Psoas muscle (tissue), 8 donors: ENCODE measurements around the gene CLMP. TPM values are rescaled to one million over a fixed set of nuclear protein-coding genes. Genes with fewer than 3 reads are reported as not detected.

Source experiments
- ATAC-seq, 4 donors: fragments of 200-7000 bp; cut with Tn5 transposase; one replicate each; pipeline ENCODE4 v1.9.1; 2020; ENCODE audit warnings: moderate library complexity in 3 of 4, mild to moderate bottlenecking in 2 of 4
- DNase-seq, 2 donors: peaks; one replicate each; pipeline ENCODE4 v3.0.0-alpha.2; 2020
- H3K27ac ChIP-seq: fragments of 200-600 bp; one replicate; pipeline ENCODE4 v1.8.0; 2022
- H3K27me3 ChIP-seq, 3 donors: fragments of 200-600 bp in 1 of 3; one replicate each; pipeline versions ENCODE4 v1.6.1 to v1.8.0; 2013 to 2022; ENCODE audit warnings: low read length in 2 of 3, mild to moderate bottlenecking in 2 of 3, moderate library complexity in 1 of 3; ENCODE audit not compliant: insufficient read depth in 3 of 3
- H3K36me3 ChIP-seq, 2 donors: fragments of 200-600 bp in 1 of 2; one replicate each; pipeline versions ENCODE4 v1.6.1 to v1.8.0; 2013 to 2022; ENCODE audit warnings: low read depth in 1 of 2, mild to moderate bottlenecking in 1 of 2, moderate library complexity in 1 of 2; ENCODE audit not compliant: insufficient read depth in 1 of 2
- H3K4me1 ChIP-seq: fragments of 200-600 bp; one replicate; pipeline ENCODE4 v1.8.0; 2022
- H3K4me3 ChIP-seq: fragments of 200-600 bp; one replicate; pipeline ENCODE4 v1.8.0; 2022; ENCODE audit warnings: mild to moderate bottlenecking
- H3K9me3 ChIP-seq: fragments of 200-600 bp; one replicate; pipeline ENCODE4 v1.8.0; 2022
- WGBS, 3 donors: extraction: QIAGEN DNeasy Blood & Tissue Kit; methylation state at CpG; one replicate each; pipeline versions ENCODE4 v1.1.6 to v1.1.7; 2013; 5-methylcytosine and 5-hydroxymethylcytosine counted together
- intact Hi-C, 2 donors: fragments of 100-400 bp; cut with DNase I; formaldehyde crosslinking; loops; one replicate each; pipeline versions ENCODE4 v1.11.0 to v1.14.2; 2022
- polyA plus RNA-seq, 3 donors: library from polyadenylated mRNA; stranded (reverse); fragments of 200-250 nt; gene quantifications; one replicate each; pipeline ENCODE4 v1.2.3, GENCODE V29; 2013
- total RNA-seq, 4 donors: library from RNA; stranded (reverse); fragmentation: NEBNext Ultra II Directional in 2 of 4; extraction: Animal tissue kit (Norgen Biotek cat#: 25700) in 2 of 4; gene quantifications; one replicate each; pipeline versions ENCODE4 v1.2.1 to v1.2.4, GENCODE V29; 2021 to 2023
- TF ChIP-seq, protein P1 (sequence below): fragments of 200-600 bp; IDR thresholded peaks from one replicate; pipeline ENCODE4 v1.8.0; 2022; ENCODE audit warnings: antibody characterized with exemption
- donor health status: healthy with polysubstance abuse.
- donor health status: DM: no; HTN: no; CAD: no; lungs with moderate emphysema.
- donor health status: Bipolar disorder and iron deficiency.
- donor health status: healthy.
- donor health status: DM: yes; HTN: yes; CAD: no.
- donor health status: DM: no; HTN: no; CAD: no.
- donor health status: DM: no; HTN: no; CAD: no.
- donor health status: DM: yes; HTN: yes; CAD: no.

CLMP gene
- total and polyA plus RNA-seq, 7 donors = 0.83 to 4.2 (median 2.9) TPM

DNA sequence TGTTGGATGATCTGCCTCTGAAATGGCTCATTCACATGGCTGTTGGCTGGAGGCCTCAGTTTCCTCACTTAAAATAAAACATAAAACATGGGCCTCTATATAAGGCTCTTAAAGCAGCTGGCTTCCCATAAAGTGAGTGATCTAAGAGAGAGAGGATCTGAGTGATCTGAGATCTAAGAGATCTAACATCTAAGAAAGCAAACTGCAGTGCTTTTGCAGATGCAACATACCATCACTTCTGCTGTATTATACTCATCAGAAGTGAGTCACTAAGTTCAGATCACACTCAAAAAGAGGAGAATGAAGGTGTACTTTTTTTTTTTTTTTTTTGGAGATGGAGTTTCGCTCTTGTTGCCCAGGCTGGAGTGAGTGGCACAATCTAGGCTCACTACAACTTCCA lies 115.0 kb downstream of the CLMP start:
- Histone ChIP-seq H3K27me3 (no peaks in the 10 kb centered on the region), H3K36me3 (no peaks in the 10 kb centered on the region), H3K4me3 (no peak overlapping the region), H3K9me3 (no peaks in the 10 kb centered on the region), H3K27ac (no peak overlapping the region), H3K4me1 (peaks cover 12% of the 10 kb centered on the region)
- 80 to 100% (median 96%) methylated on average over 1 of the region's 1 CpG for WGBS, 3 donors
- ATAC-seq = no peak
- TF ChIP-seq, protein P1, sequence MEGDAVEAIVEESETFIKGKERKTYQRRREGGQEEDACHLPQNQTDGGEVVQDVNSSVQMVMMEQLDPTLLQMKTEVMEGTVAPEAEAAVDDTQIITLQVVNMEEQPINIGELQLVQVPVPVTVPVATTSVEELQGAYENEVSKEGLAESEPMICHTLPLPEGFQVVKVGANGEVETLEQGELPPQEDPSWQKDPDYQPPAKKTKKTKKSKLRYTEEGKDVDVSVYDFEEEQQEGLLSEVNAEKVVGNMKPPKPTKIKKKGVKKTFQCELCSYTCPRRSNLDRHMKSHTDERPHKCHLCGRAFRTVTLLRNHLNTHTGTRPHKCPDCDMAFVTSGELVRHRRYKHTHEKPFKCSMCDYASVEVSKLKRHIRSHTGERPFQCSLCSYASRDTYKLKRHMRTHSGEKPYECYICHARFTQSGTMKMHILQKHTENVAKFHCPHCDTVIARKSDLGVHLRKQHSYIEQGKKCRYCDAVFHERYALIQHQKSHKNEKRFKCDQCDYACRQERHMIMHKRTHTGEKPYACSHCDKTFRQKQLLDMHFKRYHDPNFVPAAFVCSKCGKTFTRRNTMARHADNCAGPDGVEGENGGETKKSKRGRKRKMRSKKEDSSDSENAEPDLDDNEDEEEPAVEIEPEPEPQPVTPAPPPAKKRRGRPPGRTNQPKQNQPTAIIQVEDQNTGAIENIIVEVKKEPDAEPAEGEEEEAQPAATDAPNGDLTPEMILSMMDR = no peak
- intact Hi-C loops = no loop called here
- no peak for DNase-seq

- Histone ChIP-seq H3K4me3 (no peak overlapping the region), H3K27ac (no peak overlapping the region), H3K27me3 (no peaks in the 10 kb centered on the region), H3K36me3 (no peaks in the 10 kb centered on the region), H3K4me1 (peaks cover 5% of the 10 kb centered on the region), H3K9me3 (no peaks in the 10 kb centered on the region)
- 93 to 94% (median 93%) methylated on average over 2 of the region's 2 CpGs for WGBS, 3 donors
- TF ChIP-seq, protein P1 = no peak
- ATAC-seq = no peak
- intact Hi-C loops = no loop called here
- no peak for DNase-seq
Observed at GRCh38 chr11:123076484-123076883, 118.6 kb downstream of the CLMP start.

GRCh38 chr11:123073343-123074057 lies 121.5 kb downstream of the CLMP start:
- no peaks in the 10 kb centered on the region for H3K9me3 ChIP-seq
- no peak overlapping the region for H3K4me3 ChIP-seq
- H3K27ac ChIP-seq = no peak overlapping the region
- no peaks in the 10 kb centered on the region for H3K27me3 ChIP-seq
- 93% methylated on average over 14 of the region's 14 CpGs for WGBS, 3 donors
- peaks cover 10% of the 10 kb centered on the region for H3K4me1 ChIP-seq
- no peak for ATAC-seq
- intact Hi-C loops = no loop called here
- no peaks in the 10 kb centered on the region for H3K36me3 ChIP-seq
- DNase-seq = no peak
- TF ChIP-seq, protein P1 = no peak

DNA sequence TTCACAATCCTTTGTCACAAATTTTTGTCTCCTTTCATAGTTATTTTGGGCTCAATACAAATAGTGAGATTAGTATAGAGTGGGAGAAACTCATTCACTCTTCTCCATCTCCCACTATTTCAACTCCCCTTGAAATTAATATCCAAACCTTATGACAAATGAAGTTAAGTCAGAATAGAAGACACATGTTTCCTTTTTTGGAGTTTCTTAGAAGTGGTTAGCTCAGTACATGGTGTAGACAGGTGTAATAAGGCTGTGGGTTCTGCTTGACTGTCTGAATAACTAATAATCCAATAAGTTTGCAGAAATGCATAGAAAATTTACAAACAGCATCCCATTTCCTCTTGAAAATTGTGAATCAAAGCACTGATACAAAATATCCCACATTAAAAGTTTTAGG lies 122.3 kb downstream of the CLMP start:
- TF ChIP-seq, protein P1 = no peak
- intact Hi-C loops = no loop called here
- no peak for DNase-seq
- Histone ChIP-seq H3K36me3 (no peaks in the 10 kb centered on the region), H3K27me3 (no peaks in the 10 kb centered on the region), H3K27ac (no peak overlapping the region), H3K9me3 (no peaks in the 10 kb centered on the region), H3K4me1 (peaks cover 10% of the 10 kb centered on the region), H3K4me3 (no peak overlapping the region)
- ATAC-seq = no peak

DNA sequence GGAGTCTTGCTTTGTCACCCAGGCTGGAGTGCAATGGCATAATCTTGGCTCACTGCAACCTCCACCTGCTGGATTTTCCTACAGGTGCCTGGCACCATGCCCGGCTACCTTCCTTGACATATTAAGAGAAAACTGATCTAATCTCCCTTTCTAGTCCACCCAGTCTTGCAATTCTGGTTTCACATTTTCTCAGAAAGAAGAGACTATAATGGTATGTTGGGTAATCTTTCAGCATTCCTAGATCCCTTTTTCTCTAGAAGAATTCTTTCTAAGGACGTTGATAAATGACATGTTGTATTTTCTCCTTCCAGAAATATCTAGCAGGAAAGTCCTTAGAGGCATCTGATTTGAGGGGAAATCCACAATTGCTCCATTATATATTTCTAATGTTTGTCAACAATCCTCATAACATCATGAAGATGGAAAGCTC lies 122.7 kb downstream of the CLMP start:
- intact Hi-C loops = no loop called here
- Histone ChIP-seq H3K27me3 (no peaks in the 10 kb centered on the region), H3K36me3 (no peaks in the 10 kb centered on the region), H3K4me1 (peaks cover 10% of the 10 kb centered on the region), H3K27ac (no peak overlapping the region), H3K9me3 (no peaks in the 10 kb centered on the region), H3K4me3 (no peak overlapping the region)
- ATAC-seq (no peak), DNase-seq (no peak)
- TF ChIP-seq, protein P1 = no peak
- WGBS, 3 donors = 55 to 69% (median 62%) methylated on average over 2 of the region's 2 CpGs
